Chondrocyte (in vitro differentiated cells): ENCODE data around the gene CACNA1S. TPM values are rescaled to one million over a fixed set of nuclear protein-coding genes. Genes with fewer than 3 reads are reported as not detected.

Experiments
- DNase-seq: peaks from one replicate; pipeline ENCODE4 v3.0.0; 2021; ENCODE audit warnings: mixed read lengths, low spot score
- H3K27ac Mint-ChIP-seq: one replicate; pipeline ENCODE4 v1.8.0; 2021; ENCODE audit warnings: mild to moderate bottlenecking, moderate library complexity, mixed read lengths; ENCODE audit not compliant: unreplicated experiment
- H3K27me3 Mint-ChIP-seq: 2 replicates; pipeline ENCODE4 v1.8.0; 2021; ENCODE audit warnings: low read depth, mixed read lengths
- H3K36me3 Mint-ChIP-seq: 2 replicates; pipeline ENCODE4 v1.8.0; 2021; ENCODE audit warnings: low read depth, mixed read lengths
- H3K4me1 Mint-ChIP-seq: 2 replicates; pipeline ENCODE4 v1.8.0; 2021; ENCODE audit warnings: low read depth, mild to moderate bottlenecking, mixed read lengths
- H3K4me3 Mint-ChIP-seq: one replicate; pipeline ENCODE4 v1.8.0; 2021; ENCODE audit warnings: mild to moderate bottlenecking, moderate library complexity, mixed read lengths; ENCODE audit not compliant: unreplicated experiment
- H3K9me3 Mint-ChIP-seq: 2 replicates; pipeline ENCODE4 v1.8.0; 2021; ENCODE audit warnings: low read depth, mixed read lengths
- CTCF ChIP-seq: fragments of 200-600 bp; sonication (generic); IDR thresholded peaks from 2 replicates; pipeline ENCODE4 v1.5.0; 2021; ENCODE audit warnings: antibody characterized with exemption, mild to moderate bottlenecking, moderate library complexity
- long read RNA-seq: library from polyadenylated mRNA; stranded (forward); transcript quantifications from one replicate; pipeline ENCODE4 v2.0.0, GENCODE V29; 2021
- total RNA-seq: library from RNA; stranded (reverse); gene quantifications from 3 replicates; pipeline ENCODE4 v1.2.1, GENCODE V29; 2021

Gene CACNA1S
- 0.07 to 0.46 TPM (median 0.40 TPM) in 3 replicates for total RNA-seq
- long read RNA-seq, full-length matches to known transcripts, result 1 of 3 reads
- long read RNA-seq, partial matches to known transcripts, result 1 of 3 reads
- long read RNA-seq, other reads (novel, unspliced or antisense), result 1 of 3 reads

- no peaks in the 10 kb centered on the region for H3K36me3 Mint-ChIP-seq
- peaks cover 5% of the 10 kb centered on the region for H3K27me3 Mint-ChIP-seq
- no peak within 1 kb of the TSS for H3K4me3 Mint-ChIP-seq
- peak within 1 kb of the TSS; percentile 45 for H3K27ac Mint-ChIP-seq
- no peak for TF ChIP-seq CTCF
- H3K4me1 Mint-ChIP-seq, result peaks cover 8% of the 10 kb centered on the region
- DNase-seq, result no peak
- no peaks in the 10 kb centered on the region for H3K9me3 Mint-ChIP-seq
Observed at GRCh38 chr1:201112173-201112731, at the start of gene CACNA1S. CACNA1S (minus strand) TSS chr1:201112426; CDS start chr1:201112339, 87 bp downstream.

GRCh38 chr1:201157949-201158348 lies 45.7 kb upstream of the CACNA1S start:
- Mint-ChIP-seq H3K4me3 (no peak overlapping the region), H3K27me3 (no peaks in the 10 kb centered on the region), H3K9me3 (no peaks in the 10 kb centered on the region), H3K36me3 (no peaks in the 10 kb centered on the region), H3K27ac (no peak overlapping the region), H3K4me1 (peaks cover 14% of the 10 kb centered on the region)
- no peak for TF ChIP-seq CTCF
- DNase-seq, result no peak

GRCh38 chr1:201156819-201157218 lies 44.6 kb upstream of the CACNA1S start:
- H3K4me3 Mint-ChIP-seq, result no peak overlapping the region
- H3K36me3 Mint-ChIP-seq, result no peaks in the 10 kb centered on the region
- no peaks in the 10 kb centered on the region for H3K27me3 Mint-ChIP-seq
- H3K4me1 Mint-ChIP-seq, result peaks cover 20% of the 10 kb centered on the region
- DNase-seq, result no peak
- TF ChIP-seq CTCF, result no peak
- H3K9me3 Mint-ChIP-seq, result no peaks in the 10 kb centered on the region
- no peak overlapping the region for H3K27ac Mint-ChIP-seq

GRCh38 chr1:201156346-201156745 lies 44.1 kb upstream of the CACNA1S start:
- H3K4me1 Mint-ChIP-seq, result peaks cover 20% of the 10 kb centered on the region
- peaks cover 3% of the 10 kb centered on the region for H3K36me3 Mint-ChIP-seq
- no peaks in the 10 kb centered on the region for H3K9me3 Mint-ChIP-seq
- H3K4me3 Mint-ChIP-seq, result no peak overlapping the region
- no peaks in the 10 kb centered on the region for H3K27me3 Mint-ChIP-seq
- TF ChIP-seq CTCF, result no peak
- no peak overlapping the region for H3K27ac Mint-ChIP-seq
- DNase-seq, result no peak

GRCh38 chr1:201155354-201155753 lies 43.1 kb upstream of the CACNA1S start:
- peaks cover 20% of the 10 kb centered on the region for H3K4me1 Mint-ChIP-seq
- H3K9me3 Mint-ChIP-seq, result no peaks in the 10 kb centered on the region
- H3K27ac Mint-ChIP-seq, result no peak overlapping the region
- DNase-seq, result no peak
- H3K4me3 Mint-ChIP-seq, result no peak overlapping the region
- no peak for TF ChIP-seq CTCF
- no peaks in the 10 kb centered on the region for H3K27me3 Mint-ChIP-seq
- H3K36me3 Mint-ChIP-seq, result peaks cover 9% of the 10 kb centered on the region
